H9 (cell line): ENCODE data around the gene MTCP1. TPM values are rescaled to one million over a fixed set of nuclear protein-coding genes. Genes with fewer than 3 reads are reported as not detected.

Experiments
- DNase-seq: peaks from one replicate; pipeline ENCODE4 v3.0.0-alpha.2; 2017
- H2AFZ ChIP-seq: one replicate; pipeline ENCODE4 v1.6.1; 2013; ENCODE audit warnings: mild to moderate bottlenecking, low read length, control low read depth, moderate library complexity
- H2AK5ac ChIP-seq: 2 replicates; pipeline ENCODE4 v1.6.1; 2013; ENCODE audit warnings: low read length, control low read depth, mixed read lengths; ENCODE audit not compliant: insufficient read length
- H2BK120ac ChIP-seq: one replicate; pipeline ENCODE4 v1.6.1; 2013; ENCODE audit warnings: low read depth, mild to moderate bottlenecking, low read length, control low read depth, inconsistent platforms; ENCODE audit not compliant: poor library complexity, severe bottlenecking
- H2BK12ac ChIP-seq: 2 replicates; pipeline ENCODE4 v1.6.1; 2013; ENCODE audit warnings: low read length, control low read depth, mixed read lengths, low read depth; ENCODE audit not compliant: insufficient read length
- H2BK15ac ChIP-seq: 2 replicates; pipeline ENCODE4 v1.6.1; 2013; ENCODE audit warnings: low read depth, low read length, control low read depth
- H2BK20ac ChIP-seq: one replicate; pipeline ENCODE4 v1.6.1; 2013; ENCODE audit warnings: low read depth, mild to moderate bottlenecking, low read length, control low read depth, inconsistent platforms; ENCODE audit not compliant: poor library complexity, severe bottlenecking
- H2BK5ac ChIP-seq: 2 replicates; pipeline ENCODE4 v1.6.1; 2013; ENCODE audit warnings: low read length, control low read depth, mixed read lengths; ENCODE audit not compliant: insufficient read length
- H3K14ac ChIP-seq: 2 replicates; pipeline ENCODE4 v1.6.1; 2013; ENCODE audit warnings: low read length, control low read depth; ENCODE audit not compliant: insufficient read depth
- H3K18ac ChIP-seq: 2 replicates; pipeline ENCODE4 v1.6.1; 2013; ENCODE audit warnings: low read depth, mild to moderate bottlenecking, mixed read lengths, low read length, control low read depth; ENCODE audit not compliant: insufficient read length
- H3K23ac ChIP-seq: 2 replicates; pipeline ENCODE4 v1.6.1; 2013; ENCODE audit warnings: low read length, control low read depth, mixed read lengths, low read depth; ENCODE audit not compliant: insufficient read length
- H3K23me2 ChIP-seq: 2 replicates; pipeline ENCODE4 v1.6.1; 2013; ENCODE audit warnings: low read depth, mild to moderate bottlenecking, mixed read lengths, low read length, control low read depth; ENCODE audit not compliant: insufficient read length, poor library complexity, severe bottlenecking
- H3K27ac ChIP-seq: 2 replicates; pipeline ENCODE4 v1.5.1; 2013; ENCODE audit warnings: low read length, control low read depth, mixed read lengths, low read depth; ENCODE audit not compliant: insufficient read length
- H3K27me3 ChIP-seq: 2 replicates; pipeline ENCODE4 v1.6.1; 2013; ENCODE audit warnings: low read length, control low read depth, inconsistent platforms; ENCODE audit not compliant: insufficient read depth
- H3K4ac ChIP-seq: 2 replicates; pipeline ENCODE4 v1.6.1; 2013; ENCODE audit warnings: low read depth, mild to moderate bottlenecking, control low read depth, inconsistent platforms, low read length, moderate library complexity
- H3K4me1 ChIP-seq: 2 replicates; pipeline ENCODE4 v1.6.1; 2013; ENCODE audit warnings: low read length, control low read depth, inconsistent platforms; ENCODE audit not compliant: insufficient read depth
- H3K4me2 ChIP-seq: 2 replicates; pipeline ENCODE4 v1.6.1; 2013; ENCODE audit warnings: low read length, control low read depth, mixed read lengths; ENCODE audit not compliant: insufficient read length, insufficient read depth
- H3K56ac ChIP-seq: 2 replicates; pipeline ENCODE4 v1.6.1; 2013; ENCODE audit warnings: low read depth, mild to moderate bottlenecking, mixed read lengths, low read length, control low read depth; ENCODE audit not compliant: insufficient read length
- H3K79me1 ChIP-seq: 2 replicates; pipeline ENCODE4 v1.6.1; 2013; ENCODE audit warnings: low read depth, mild to moderate bottlenecking, moderate library complexity, low read length, control low read depth, inconsistent platforms; ENCODE audit not compliant: insufficient read depth, poor library complexity, severe bottlenecking
- H3K79me2 ChIP-seq: 2 replicates; pipeline ENCODE4 v1.6.1; 2013; ENCODE audit warnings: low read length, control low read depth, inconsistent platforms; ENCODE audit not compliant: insufficient read depth
- H3K9ac ChIP-seq: 2 replicates; pipeline ENCODE4 v1.6.1; 2013; ENCODE audit warnings: low read length, control low read depth, mixed read lengths; ENCODE audit not compliant: insufficient read length; ENCODE audit errors: extremely low read depth
- H3K9me3 ChIP-seq: one replicate; pipeline ENCODE4 v1.6.1; 2013; ENCODE audit warnings: low read depth, low read length, inconsistent platforms; ENCODE audit not compliant: control insufficient read depth
- H3T11ph ChIP-seq: one replicate; pipeline ENCODE4 v1.6.1; 2013; ENCODE audit warnings: mild to moderate bottlenecking, low read length, control low read depth, inconsistent platforms
- H4K20me1 ChIP-seq: one replicate; pipeline ENCODE4 v1.6.1; 2013; ENCODE audit not compliant: control insufficient read depth, insufficient read length, insufficient read depth
- H4K5ac ChIP-seq: 2 replicates; pipeline ENCODE4 v1.6.1; 2013; ENCODE audit warnings: low read depth, mild to moderate bottlenecking, mixed read lengths, low read length, control low read depth; ENCODE audit not compliant: insufficient read length
- H4K8ac ChIP-seq: replicated peaks from 2 replicates; pipeline ENCODE4 v1.6.1; 2013; ENCODE audit warnings: low read length, control low read depth, mixed read lengths, low read depth; ENCODE audit not compliant: insufficient read length
- H4K91ac ChIP-seq: 2 replicates; pipeline ENCODE4 v1.6.1; 2013; ENCODE audit warnings: low read depth, mild to moderate bottlenecking, moderate library complexity, mixed read lengths, low read length, control low read depth; ENCODE audit not compliant: insufficient read length
- H3K27ac Mint-ChIP-seq, 3 experiments: 2 replicates in 2 of 3; 3 replicates in 1 of 3; pipeline ENCODE4 v1.8.0; 2020 to 2021; ENCODE audit warnings: mixed read lengths in 3 of 3, mild to moderate bottlenecking in 1 of 3, moderate library complexity in 1 of 3
- H3K27me3 Mint-ChIP-seq: 2 replicates; pipeline ENCODE4 v1.8.0; 2021; ENCODE audit warnings: low read depth, mild to moderate bottlenecking, moderate library complexity, mixed read lengths
- H3K36me3 Mint-ChIP-seq, 3 experiments: 2 replicates in 2 of 3; 3 replicates in 1 of 3; pipeline ENCODE4 v1.8.0; 2020 to 2021; ENCODE audit warnings: low read depth in 3 of 3, mixed read lengths in 3 of 3; ENCODE audit not compliant: insufficient read depth in 1 of 3
- H3K4me1 Mint-ChIP-seq, 2 experiments: 2 replicates each; pipeline ENCODE4 v1.8.0; 2020; ENCODE audit warnings: mixed read lengths in 2 of 2
- H3K4me3 Mint-ChIP-seq, 2 experiments: 2 replicates in 1 of 2; 3 replicates in 1 of 2; pipeline ENCODE4 v1.8.0; 2020 to 2021; ENCODE audit warnings: mild to moderate bottlenecking in 2 of 2, mixed read lengths in 2 of 2, moderate library complexity in 1 of 2
- H3K9me3 Mint-ChIP-seq, 2 experiments: 2 replicates in 1 of 2; 3 replicates in 1 of 2; pipeline ENCODE4 v1.8.0; 2020; ENCODE audit warnings: mild to moderate bottlenecking in 2 of 2, mixed read lengths in 2 of 2, moderate library complexity in 1 of 2
- CTCF ChIP-seq: fragments of 200-600 bp; sonication (generic); conservative IDR thresholded peaks from 3 replicates; pipeline ENCODE4 v1.8.0; 2021; ENCODE audit warnings: antibody characterized with exemption, mild to moderate bottlenecking
- WGBS: extraction: QIAGEN DNeasy Blood & Tissue Kit; methylation state at CpG from one replicate; pipeline ENCODE4 v1.1.7; 2013; ENCODE audit warnings: missing lambda C conversion rate, low lambda C conversion rate, mixed read lengths; ENCODE audit not compliant: insufficient read length; ENCODE audit errors: extremely low coverage; 5-methylcytosine and 5-hydroxymethylcytosine counted together
- total RNA-seq: library from RNA; stranded (reverse); gene quantifications from 2 replicates; pipeline ENCODE4 v1.2.1, GENCODE V29; 2021

MTCP1 gene
- total RNA-seq, 1 experiment from 2014 or later: 21.4 TPM

- no peak overlapping the region for H3T11ph ChIP-seq
- no peak overlapping the region for H3K14ac ChIP-seq
- no peak overlapping the region for H2BK12ac ChIP-seq
- H2AFZ ChIP-seq: no peak overlapping the region
- H3K79me1 ChIP-seq: no peaks in the 10 kb centered on the region
- no peaks in the 10 kb centered on the region for H3K27me3 ChIP-seq
- H3K27me3 Mint-ChIP-seq: no peaks in the 10 kb centered on the region
- peaks cover 28% of the 10 kb centered on the region for H3K9me3 ChIP-seq
- no peak overlapping the region for H3K4me2 ChIP-seq
- TF ChIP-seq CTCF: no peak
- H3K79me2 ChIP-seq: no peaks in the 10 kb centered on the region
- H2BK120ac ChIP-seq: no peak overlapping the region
- H2AK5ac ChIP-seq: no peak overlapping the region
- H3K4me3 Mint-ChIP-seq: no peak overlapping the region
- no peak overlapping the region for H3K18ac ChIP-seq
- H3K56ac ChIP-seq: no peak overlapping the region
- H4K8ac ChIP-seq: no peak overlapping the region
- no peak overlapping the region for H4K91ac ChIP-seq
- H3K4ac ChIP-seq: no peak overlapping the region
- no peak overlapping the region for H2BK5ac ChIP-seq
- no peak overlapping the region for H2BK20ac ChIP-seq
- no peaks in the 10 kb centered on the region for H4K20me1 ChIP-seq
- H3K4me1 Mint-ChIP-seq: no peaks in the 10 kb centered on the region
- H2BK15ac ChIP-seq: no peak overlapping the region
- no peak overlapping the region for H3K23ac ChIP-seq
- no peak overlapping the region for H3K27ac ChIP-seq
- H3K9me3 Mint-ChIP-seq: peaks cover 76 to 83% of the 10 kb centered on the region in 2 experiments
- H3K4me1 ChIP-seq: no peaks in the 10 kb centered on the region
- DNase-seq: no peak
- no peak overlapping the region for H3K27ac Mint-ChIP-seq
- H4K5ac ChIP-seq: no peak overlapping the region
- no peaks in the 10 kb centered on the region for H3K23me2 ChIP-seq
- no peak overlapping the region for H3K9ac ChIP-seq
- WGBS: no CpG with 5 or more reads among the region's 3 CpGs
- H3K36me3 Mint-ChIP-seq: peaks cover 11 to 43% (median 28%) of the 10 kb centered on the region in 3 experiments; a peak in 6 of 7 replicates
These were observed 41.2 kb upstream of the MTCP1 start for GRCh38 chrX:155112171-155112570.
